ENCODE measurements around the gene SLC43A3. TPM values are rescaled to one million over a fixed set of nuclear protein-coding genes. Genes with fewer than 3 reads are reported as not detected.

Gene SLC43A3
- total RNA-seq, 1 experiment from 2014 or later: 8.6 TPM

DNA sequence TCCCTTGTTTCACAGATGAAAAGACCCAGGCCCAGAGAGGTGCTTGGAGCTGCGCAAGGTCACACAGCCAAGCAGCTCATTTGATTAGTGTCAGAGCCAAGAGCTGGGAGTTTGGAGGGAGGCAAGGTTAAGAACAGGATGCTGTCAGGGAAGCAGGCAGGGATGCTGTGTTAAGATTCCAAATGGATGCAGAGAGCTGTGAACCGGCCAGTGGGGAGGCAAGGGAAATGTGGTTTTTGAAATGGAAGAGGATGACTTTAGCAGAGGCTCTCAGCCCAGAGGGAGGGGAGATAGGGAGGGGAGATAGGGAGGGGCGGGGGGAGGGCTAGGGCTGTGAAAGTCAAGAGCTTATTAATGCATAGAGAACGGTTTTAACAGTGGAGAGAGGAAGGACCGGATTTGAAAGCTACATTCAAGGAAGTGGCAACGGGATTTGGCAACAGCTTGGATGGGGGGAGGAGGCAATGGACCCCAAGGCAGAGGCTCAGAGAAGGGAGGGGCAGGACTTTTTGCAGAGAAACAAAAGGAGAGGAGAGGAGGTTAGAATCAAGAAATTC, 46.4 kb upstream of the SLC43A3 start:
- in situ Hi-C loops (cut with HindIII; ENCODE audit: low pct_unique_long_range_greater_than_20kb, low sequenced_read_pairs): no loop called here
- BruUV-seq (replicated peaks): no TSS peak
- Histone ChIP-seq H3K9me3 (ENCODE audit: control insufficient read depth, insufficient read depth, low read depth, low read length) (no peaks in the 10 kb centered on the region), H3K36me3 (ENCODE audit: control insufficient read depth, insufficient read depth, low read length) (no peaks in the 10 kb centered on the region), H3K4me1 (ENCODE audit: control insufficient read depth, insufficient read depth, low read length) (no peaks in the 10 kb centered on the region; the same call in 1 of the 2 replicates), H3K4me3 (ENCODE audit: low read depth in 2 of 2, low read length in 2 of 2) (no peak overlapping the region), H3K27ac (ENCODE audit: low read length) (no peak overlapping the region), H3K27me3 (ENCODE audit: control insufficient read depth, insufficient read depth, low read length) (peaks cover 15% of the 10 kb centered on the region)
- TF ChIP-seq TCF7L2 (IDR thresholded peaks at IDR 0.05; ENCODE audit: low read depth, low read length) (no peak), SIN3A (IDR thresholded peaks at IDR 0.05; ENCODE audit: borderline replicate concordance, insufficient read depth, low read depth, low read length) (no peak), REST (IDR thresholded peaks at IDR 0.05; ENCODE audit: insufficient read depth in 1 of 2, low read depth in 2 of 2, low read length in 1 of 2) (no peak), POLR2AphosphoS5 (IDR thresholded peaks at IDR 0.05; ENCODE audit: low read depth, low read length) (no peak)
- TF ChIP-seq, protein P1, sequence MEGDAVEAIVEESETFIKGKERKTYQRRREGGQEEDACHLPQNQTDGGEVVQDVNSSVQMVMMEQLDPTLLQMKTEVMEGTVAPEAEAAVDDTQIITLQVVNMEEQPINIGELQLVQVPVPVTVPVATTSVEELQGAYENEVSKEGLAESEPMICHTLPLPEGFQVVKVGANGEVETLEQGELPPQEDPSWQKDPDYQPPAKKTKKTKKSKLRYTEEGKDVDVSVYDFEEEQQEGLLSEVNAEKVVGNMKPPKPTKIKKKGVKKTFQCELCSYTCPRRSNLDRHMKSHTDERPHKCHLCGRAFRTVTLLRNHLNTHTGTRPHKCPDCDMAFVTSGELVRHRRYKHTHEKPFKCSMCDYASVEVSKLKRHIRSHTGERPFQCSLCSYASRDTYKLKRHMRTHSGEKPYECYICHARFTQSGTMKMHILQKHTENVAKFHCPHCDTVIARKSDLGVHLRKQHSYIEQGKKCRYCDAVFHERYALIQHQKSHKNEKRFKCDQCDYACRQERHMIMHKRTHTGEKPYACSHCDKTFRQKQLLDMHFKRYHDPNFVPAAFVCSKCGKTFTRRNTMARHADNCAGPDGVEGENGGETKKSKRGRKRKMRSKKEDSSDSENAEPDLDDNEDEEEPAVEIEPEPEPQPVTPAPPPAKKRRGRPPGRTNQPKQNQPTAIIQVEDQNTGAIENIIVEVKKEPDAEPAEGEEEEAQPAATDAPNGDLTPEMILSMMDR (IDR thresholded peaks at IDR 0.05): no peak
- ChIA-PET POLR2A (interaction anchor here (0.6 kb wide), 1 partner anchor 288 kb away, joined by 3 read pairs; no protein-coding TSS in a partner anchor), CTCF (interaction anchor here (0.5 to 0.7 kb wide), 3 partner anchors 17 to 37 kb away, joined by 4 to 9 read pairs (median 6); no protein-coding TSS in a partner anchor)
- intact Hi-C loops (cut with micrococcal nuclease; ENCODE audit: unreplicated experiment): no loop called here
- ATAC-seq: no peak
- no peak for DNase-seq (ENCODE audit: low read depth, low spot score)

GRCh38 chr11:57471496-57471895, 44.6 kb upstream of the SLC43A3 start:
- CTCF ChIA-PET: no interaction called here
- in situ Hi-C loops (cut with HindIII; ENCODE audit: low pct_unique_long_range_greater_than_20kb, low sequenced_read_pairs): no loop called here

More at GRCh38 chr11:57471496-57471895, 44.6 kb upstream of the SLC43A3 start:
- no peaks in the 10 kb centered on the region; the same call in 1 of the 2 replicates for H3K4me1 ChIP-seq (ENCODE audit: control insufficient read depth, insufficient read depth, low read length)
- DNase-seq (ENCODE audit: low read depth, low spot score) (no peak), ATAC-seq (no peak)
- peaks cover 11% of the 10 kb centered on the region for H3K27me3 ChIP-seq (ENCODE audit: control insufficient read depth, insufficient read depth, low read length)
- H3K36me3 ChIP-seq (ENCODE audit: control insufficient read depth, insufficient read depth, low read length): no peaks in the 10 kb centered on the region
- no peak overlapping the region for H3K27ac ChIP-seq (ENCODE audit: low read length)
- H3K9me3 ChIP-seq (ENCODE audit: control insufficient read depth, insufficient read depth, low read depth, low read length): no peaks in the 10 kb centered on the region
- TF ChIP-seq, protein P1 (IDR thresholded peaks at IDR 0.05): no peak
- TF ChIP-seq POLR2AphosphoS5 (IDR thresholded peaks at IDR 0.05; ENCODE audit: low read depth, low read length) (no peak), REST (IDR thresholded peaks at IDR 0.05; ENCODE audit: insufficient read depth in 1 of 2, low read depth in 2 of 2, low read length in 1 of 2) (no peak), SIN3A (IDR thresholded peaks at IDR 0.05; ENCODE audit: borderline replicate concordance, insufficient read depth, low read depth, low read length) (no peak), TCF7L2 (IDR thresholded peaks at IDR 0.05; ENCODE audit: low read depth, low read length) (no peak)
- intact Hi-C loops (cut with micrococcal nuclease; ENCODE audit: unreplicated experiment): no loop called here
- POLR2A ChIA-PET: no interaction called here
- H3K4me3 ChIP-seq (ENCODE audit: low read depth in 2 of 2, low read length in 2 of 2): no peak overlapping the region
- BruUV-seq (replicated peaks): no TSS peak

Measured in Panc1 (cell line).